OCI-LY1 (cell line): ENCODE data around the gene MED13L.
A peak's percentile ranks its signal among the peaks of the same experiment; 100 is the strongest.

Experiments
- H2AFZ ChIP-seq: fragments of 200-600 bp; sonication (generic), shearing (Covaris generic); 2 replicates; pipeline ENCODE4 v1.6.0; 2014; ENCODE audit warnings: antibody characterized with exemption, mild to moderate bottlenecking, low read length
- H3F3A ChIP-seq: fragments of 200-600 bp; sonication (generic), shearing (Covaris generic); 2 replicates; pipeline ENCODE4 v1.6.0; 2014; ENCODE audit warnings: mild to moderate bottlenecking, antibody characterized with exemption, low read length, moderate library complexity; ENCODE audit not compliant: insufficient read depth
- H3K27ac ChIP-seq: fragments of 200-600 bp; sonication (generic); 2 replicates; pipeline ENCODE4 v1.5.1; 2014; ENCODE audit warnings: low read length, mixed run types, mild to moderate bottlenecking, low read depth; ENCODE audit not compliant: poor library complexity, severe bottlenecking
- H3K27me3 ChIP-seq: fragments of 200-600 bp; sonication (generic); 2 replicates; pipeline ENCODE4 v1.6.0; 2014; ENCODE audit warnings: antibody characterized with exemption, mild to moderate bottlenecking, low read length, moderate library complexity; ENCODE audit not compliant: insufficient read depth
- H3K36me3 ChIP-seq: fragments of 200-600 bp; sonication (generic); 2 replicates; pipeline ENCODE4 v1.6.1; 2014; ENCODE audit warnings: mild to moderate bottlenecking, antibody characterized with exemption, low read length, moderate library complexity, mixed read lengths; ENCODE audit not compliant: insufficient read depth
- H3K4me1 ChIP-seq: fragments of 200-600 bp; sonication (generic); 2 replicates; pipeline ENCODE4 v1.5.1; 2014; ENCODE audit warnings: mild to moderate bottlenecking, low read length, moderate library complexity; ENCODE audit not compliant: insufficient read depth, severe bottlenecking
- H3K4me2 ChIP-seq: fragments of 200-600 bp; sonication (generic), shearing (Covaris generic); 2 replicates; pipeline ENCODE4 v1.6.1; 2014; ENCODE audit warnings: low read length
- H3K4me3 ChIP-seq: fragments of 200-600 bp; sonication (generic); 2 replicates; pipeline ENCODE4 v1.5.1; 2014; ENCODE audit warnings: low read length, low read depth, mild to moderate bottlenecking, mixed read lengths; ENCODE audit not compliant: poor library complexity, severe bottlenecking
- H3K79me2 ChIP-seq: fragments of 200-600 bp; shearing (Covaris generic); 2 replicates; pipeline ENCODE4 v1.6.1; 2016; ENCODE audit warnings: mixed run types, low read length, mixed read lengths; ENCODE audit not compliant: insufficient read depth
- H3K9ac ChIP-seq: fragments of 200-600 bp; sonication (generic), shearing (Covaris generic); 2 replicates; pipeline ENCODE4 v1.6.1; 2014; ENCODE audit warnings: mild to moderate bottlenecking, low read length, mixed read lengths
- H3K9me2 ChIP-seq: fragments of 200-600 bp; sonication (generic), shearing (Covaris generic); 2 replicates; pipeline ENCODE4 v1.6.1; 2014; ENCODE audit warnings: low read depth, mild to moderate bottlenecking, low read length, mixed read lengths
- H3K9me3 ChIP-seq: fragments of 200-600 bp; shearing (Covaris generic); 2 replicates; pipeline ENCODE4 v1.6.1; 2014; ENCODE audit warnings: low read length, mixed read lengths
- H4K20me1 ChIP-seq: fragments of 200-600 bp; sonication (generic), shearing (Covaris generic); 2 replicates; pipeline ENCODE4 v1.6.0; 2016; ENCODE audit warnings: mild to moderate bottlenecking, low read length; ENCODE audit not compliant: insufficient read depth
- EZH2 ChIP-seq: fragments of 200-600 bp; sonication (generic), shearing (Covaris generic); IDR thresholded peaks from 2 replicates; pipeline ENCODE4 v1.8.0; 2017; ENCODE audit warnings: borderline replicate concordance, mixed run types, mild to moderate bottlenecking, antibody characterized with exemption, low read length, moderate library complexity, mixed read lengths
- TF ChIP-seq, protein P1 (sequence below): fragments of 200-600 bp; sonication (generic), shearing (Covaris generic); IDR thresholded peaks from 2 replicates; pipeline ENCODE4 v1.5.1; 2017; ENCODE audit warnings: mild to moderate bottlenecking, antibody characterized with exemption, low read length, moderate library complexity, mixed read lengths

Gene MED13L

DNA sequence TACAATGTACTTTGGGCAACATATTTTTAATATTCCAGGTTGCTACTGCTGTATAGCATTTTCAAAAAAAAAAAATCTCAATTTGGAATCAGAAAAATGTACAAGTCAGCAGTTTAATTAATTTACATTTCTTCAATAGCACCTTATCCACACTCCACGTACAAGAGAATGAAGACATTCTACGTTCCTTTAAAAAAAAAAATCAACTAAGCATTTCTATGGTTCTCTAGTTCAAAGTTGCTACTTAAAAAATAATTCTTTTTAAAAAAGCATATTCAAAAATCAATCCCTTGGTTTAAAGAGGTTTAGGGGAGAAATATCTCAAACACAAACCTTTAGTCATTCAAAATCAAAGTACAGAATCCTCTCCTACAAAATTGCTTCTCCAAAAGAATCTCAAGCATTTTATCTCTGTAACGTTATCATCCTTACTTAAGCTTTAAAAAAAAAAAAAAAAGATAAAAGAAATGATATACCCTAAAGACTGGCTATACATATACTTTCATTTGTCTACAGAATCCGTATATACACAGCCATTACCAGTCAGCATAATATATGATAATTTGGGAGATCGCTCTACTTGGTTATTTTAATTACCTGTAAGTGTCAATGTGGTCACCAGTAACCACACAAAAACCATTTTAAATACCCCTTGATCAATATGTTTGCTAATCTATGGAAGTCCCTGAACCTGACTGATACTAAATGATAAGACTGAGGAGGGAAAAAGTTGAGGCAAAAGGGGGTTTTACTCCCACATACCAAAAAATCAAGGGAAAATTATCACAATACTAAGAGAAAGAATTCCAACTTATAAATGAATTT lies 2.7 kb downstream of the MED13L start:
- TF ChIP-seq, protein P1, sequence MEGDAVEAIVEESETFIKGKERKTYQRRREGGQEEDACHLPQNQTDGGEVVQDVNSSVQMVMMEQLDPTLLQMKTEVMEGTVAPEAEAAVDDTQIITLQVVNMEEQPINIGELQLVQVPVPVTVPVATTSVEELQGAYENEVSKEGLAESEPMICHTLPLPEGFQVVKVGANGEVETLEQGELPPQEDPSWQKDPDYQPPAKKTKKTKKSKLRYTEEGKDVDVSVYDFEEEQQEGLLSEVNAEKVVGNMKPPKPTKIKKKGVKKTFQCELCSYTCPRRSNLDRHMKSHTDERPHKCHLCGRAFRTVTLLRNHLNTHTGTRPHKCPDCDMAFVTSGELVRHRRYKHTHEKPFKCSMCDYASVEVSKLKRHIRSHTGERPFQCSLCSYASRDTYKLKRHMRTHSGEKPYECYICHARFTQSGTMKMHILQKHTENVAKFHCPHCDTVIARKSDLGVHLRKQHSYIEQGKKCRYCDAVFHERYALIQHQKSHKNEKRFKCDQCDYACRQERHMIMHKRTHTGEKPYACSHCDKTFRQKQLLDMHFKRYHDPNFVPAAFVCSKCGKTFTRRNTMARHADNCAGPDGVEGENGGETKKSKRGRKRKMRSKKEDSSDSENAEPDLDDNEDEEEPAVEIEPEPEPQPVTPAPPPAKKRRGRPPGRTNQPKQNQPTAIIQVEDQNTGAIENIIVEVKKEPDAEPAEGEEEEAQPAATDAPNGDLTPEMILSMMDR = no peak
- no peak for TF ChIP-seq EZH2
- no peak overlapping the region for H3K9ac ChIP-seq

DNA sequence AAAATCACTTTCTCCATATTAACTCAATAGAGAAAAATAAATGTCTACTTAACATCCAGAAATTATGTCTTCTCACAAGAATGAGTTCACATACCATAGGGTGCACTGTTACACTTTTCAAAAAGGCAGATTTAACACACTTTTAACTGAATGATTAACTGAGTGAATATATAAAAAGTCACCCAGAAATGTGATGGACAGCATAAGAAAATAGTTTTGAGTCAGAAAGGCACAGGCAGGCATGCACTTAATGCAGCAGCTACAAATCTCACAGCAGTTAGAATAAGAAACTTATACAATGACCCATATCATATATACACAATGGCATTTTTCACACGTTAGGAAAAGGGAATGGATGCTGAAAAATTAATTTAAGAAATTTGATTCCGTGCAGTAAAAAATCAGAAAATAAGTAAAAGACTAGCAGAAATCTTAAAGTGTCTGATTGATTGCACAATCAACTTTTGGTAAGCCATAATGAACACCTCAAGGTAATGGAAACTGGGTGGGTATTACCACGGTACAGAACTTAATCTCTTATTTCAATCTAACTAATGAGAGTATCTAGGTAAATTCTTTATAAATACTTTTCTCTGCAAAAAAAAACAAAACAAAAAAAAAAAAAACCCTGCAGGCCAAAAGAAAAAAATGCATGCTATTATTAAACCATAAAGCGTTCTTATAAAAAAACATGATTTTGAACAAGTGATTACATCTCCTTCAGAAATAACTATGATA lies 3.5 kb downstream of the MED13L start:
- Histone ChIP-seq H3K9me2 (no peaks in the 10 kb centered on the region), H3K4me2 (no peak overlapping the region), H3K27ac (no peak overlapping the region), H3K79me2 (peaks cover 25% of the 10 kb centered on the region), H3K36me3 (no peaks in the 10 kb centered on the region), H3F3A (no peaks in the 10 kb centered on the region), H3K9ac (no peak overlapping the region), H3K4me1 (peaks cover 16% of the 10 kb centered on the region), H2AFZ (no peak overlapping the region), H3K9me3 (no peaks in the 10 kb centered on the region), H4K20me1 (peaks cover 4% of the 10 kb centered on the region; the same call in 1 of the 2 replicates), H3K4me3 (no peak overlapping the region), H3K27me3 (no peaks in the 10 kb centered on the region)
- no peak for TF ChIP-seq EZH2

More for the DNA sequence above, 2.7 kb downstream of the MED13L start:
- 0 out of 2 replicates have a peak overlapping the region, but pooled peaks have one; percentile 13 for H3K4me2 ChIP-seq
- H3K4me1 ChIP-seq = peaks cover 16% of the 10 kb centered on the region
- no peaks in the 10 kb centered on the region for H3K36me3 ChIP-seq
- peaks cover 4% of the 10 kb centered on the region; the same call in 1 of the 2 replicates for H4K20me1 ChIP-seq
- H3K27me3 ChIP-seq = no peaks in the 10 kb centered on the region
- H3K9me2 ChIP-seq = no peaks in the 10 kb centered on the region
- H3K27ac ChIP-seq = no peak overlapping the region
- H2AFZ ChIP-seq = no peak overlapping the region
- no peaks in the 10 kb centered on the region for H3F3A ChIP-seq
- no peaks in the 10 kb centered on the region for H3K9me3 ChIP-seq
- peaks cover 24% of the 10 kb centered on the region for H3K79me2 ChIP-seq
- no peak overlapping the region for H3K4me3 ChIP-seq

DNA sequence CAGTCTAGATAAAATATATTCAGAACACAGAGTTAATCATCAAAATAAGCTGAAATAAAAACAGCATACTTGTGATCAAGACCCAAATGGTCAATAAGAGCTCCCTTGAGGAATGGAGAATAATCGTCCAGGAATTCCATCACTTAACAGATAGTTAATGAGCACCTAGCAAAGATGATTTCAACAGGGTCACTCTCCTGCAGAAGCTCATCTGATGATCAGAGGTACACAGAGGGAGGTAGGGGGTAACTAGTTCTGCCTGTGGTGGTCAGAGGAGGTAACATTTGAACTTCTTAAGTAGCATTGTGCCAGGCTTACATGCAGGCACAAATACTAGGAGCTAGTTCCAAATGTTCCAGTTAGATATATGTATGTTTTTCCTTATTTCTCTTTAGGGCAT lies 9.5 kb downstream of the MED13L start:
- Histone ChIP-seq H3K4me1 (no peaks in the 10 kb centered on the region), H3K4me3 (no peak overlapping the region), H3K9ac (no peak overlapping the region), H3F3A (no peaks in the 10 kb centered on the region), H4K20me1 (peaks cover 22% of the 10 kb centered on the region), H3K27ac (no peak overlapping the region), H3K27me3 (no peaks in the 10 kb centered on the region), H3K36me3 (no peaks in the 10 kb centered on the region), H3K9me3 (no peaks in the 10 kb centered on the region), H3K9me2 (no peaks in the 10 kb centered on the region), H3K4me2 (no peak overlapping the region), H2AFZ (no peak overlapping the region), H3K79me2 (peaks cover 23% of the 10 kb centered on the region)
- TF ChIP-seq EZH2 = no peak
- TF ChIP-seq, protein P1 = no peak
